ENCODE measurements around the gene PMP22. TPM values are rescaled to one million over a fixed set of nuclear protein-coding genes. Genes with fewer than 3 reads are reported as not detected.
"Not testable (repeated sequence)": the region's sequence is repeated elsewhere in the genome, so short reads cannot be mapped to it uniquely, and the experiment has no call there.

Gene PMP22
- polyA plus RNA-seq, 3 donors = 23.7 to 184 (median 182) TPM

- 90 to 93% (median 91%) methylated on average over 7 of the region's 7 CpGs for WGBS, 3 donors
- no peak overlapping the region for H3K27ac ChIP-seq (ENCODE audit: low read depth, low read length)
These were observed 31.2 kb downstream of the PMP22 start for GRCh38 chr17:15233971-15234370.

GRCh38 chr17:15233022-15233805 is 31.9 kb downstream of the PMP22 start:
- 71 to 79% (median 72%) methylated on average over 4 of the region's 4 CpGs for WGBS, 3 donors
- H3K27ac ChIP-seq (ENCODE audit: low read depth, low read length) = no peak overlapping the region

GRCh38 chr17:15232517-15232915 is 32.6 kb downstream of the PMP22 start:
- no peak overlapping the region for H3K27ac ChIP-seq (ENCODE audit: low read depth, low read length)
- WGBS, 3 donors = 65 to 79% (median 74%) methylated on average over 3 of the region's 3 CpGs

- 87 to 92% (median 92%) methylated on average over 12 of the region's 12 CpGs for WGBS, 3 donors
- no peak overlapping the region for H3K27ac ChIP-seq (ENCODE audit: low read depth, low read length)
These were observed 33.1 kb downstream of the PMP22 start for GRCh38 chr17:15231851-15232516.

GRCh38 chr17:15230866-15231265 is 34.3 kb downstream of the PMP22 start:
- 91 to 95% (median 92%) methylated on average over 18 of the region's 18 CpGs for WGBS, 3 donors
- no peak overlapping the region for H3K27ac ChIP-seq (ENCODE audit: low read depth, low read length)

GRCh38 chr17:15221827-15222226 is 43.3 kb downstream of the PMP22 start:
- WGBS, 3 donors = 77 to 86% (median 85%) methylated on average over 3 of the region's 3 CpGs

GRCh38 chr17:15220785-15221184 is 44.3 kb downstream of the PMP22 start:
- WGBS, 3 donors = 55 to 68% (median 58%) methylated on average over 2 of the region's 2 CpGs
- H3K27ac ChIP-seq (ENCODE audit: low read depth, low read length) = no peak overlapping the region

More at GRCh38 chr17:15221827-15222226, 43.3 kb downstream of the PMP22 start:
- H3K27ac ChIP-seq (ENCODE audit: low read depth, low read length) = not testable (repeated sequence)

- no peak overlapping the region for H3K27ac ChIP-seq (ENCODE audit: low read depth, low read length)
- WGBS, 3 donors = 86 to 91% (median 89%) methylated on average over 2 of the region's 2 CpGs
These were observed 48.6 kb downstream of the PMP22 start for GRCh38 chr17:15216481-15216880.

- 72 to 87% (median 79%) methylated on average over 5 of the region's 5 CpGs for WGBS, 3 donors
- H3K27ac ChIP-seq (ENCODE audit: low read depth, low read length) = no peak overlapping the region
These were observed 51.6 kb downstream of the PMP22 start for GRCh38 chr17:15213381-15214087.

GRCh38 chr17:15210247-15210646 is 54.9 kb downstream of the PMP22 start:
- WGBS, 3 donors = 72 to 81% (median 81%) methylated on average over 1 of the region's 1 CpG
- H3K27ac ChIP-seq (ENCODE audit: low read depth, low read length) = no peak overlapping the region

GRCh38 chr17:15203062-15203461 is 62.1 kb downstream of the PMP22 start:
- 95 to 97% (median 96%) methylated on average over 2 of the region's 2 CpGs for WGBS, 3 donors
- H3K27ac ChIP-seq (ENCODE audit: low read depth, low read length) = not testable (repeated sequence)

GRCh38 chr17:15200574-15200973 is 64.6 kb downstream of the PMP22 start:
- 83 to 95% (median 93%) methylated on average over 2 of the region's 2 CpGs for WGBS, 3 donors
- H3K27ac ChIP-seq (ENCODE audit: low read depth, low read length) = not testable (repeated sequence)

- no peak overlapping the region for H3K27ac ChIP-seq (ENCODE audit: low read depth, low read length)
- 78 to 99% (median 91%) methylated on average over 3 of the region's 3 CpGs for WGBS, 3 donors
These were observed 67.9 kb downstream of the PMP22 start for GRCh38 chr17:15197229-15197628.

- no peak overlapping the region for H3K27ac ChIP-seq (ENCODE audit: low read depth, low read length)
- 38 to 73% (median 73%) methylated on average over 1 of the region's 1 CpG for WGBS, 3 donors
These were observed 70.3 kb downstream of the PMP22 start for GRCh38 chr17:15194859-15195277.

- WGBS, 3 donors = 11 to 14% (median 13%) methylated on average over 4 of the region's 4 CpGs
- no peak overlapping the region for H3K27ac ChIP-seq (ENCODE audit: low read depth, low read length)
These were observed 79.5 kb downstream of the PMP22 start for GRCh38 chr17:15185625-15185991.

GRCh38 chr17:15184872-15185624 is 80.1 kb downstream of the PMP22 start:
- 84 to 87% (median 86%) methylated on average over 5 of the region's 5 CpGs for WGBS, 3 donors

GRCh38 chr17:15181816-15182215 is 83.3 kb downstream of the PMP22 start:
- no peak overlapping the region for H3K27ac ChIP-seq (ENCODE audit: low read depth, low read length)
- 68 to 74% (median 73%) methylated on average over 6 of the region's 6 CpGs for WGBS, 3 donors

More at GRCh38 chr17:15184872-15185624, 80.1 kb downstream of the PMP22 start:
- no peak overlapping the region for H3K27ac ChIP-seq (ENCODE audit: low read depth, low read length)

GRCh38 chr17:15181333-15181732 is 83.8 kb downstream of the PMP22 start:
- 82 to 85% (median 84%) methylated on average over 8 of the region's 8 CpGs for WGBS, 3 donors
- no peak overlapping the region for H3K27ac ChIP-seq (ENCODE audit: low read depth, low read length)

All from adipose tissue (tissue), 3 donors.